Endothelial cell (in vitro differentiated cells): ENCODE data around the gene SRRM4. TPM values are rescaled to one million over a fixed set of nuclear protein-coding genes. Genes with fewer than 3 reads are reported as not detected.

Experiments
- DNase-seq: peaks from one replicate; pipeline ENCODE4 v3.0.0; 2021; ENCODE audit warnings: low spot score
- H3K27ac Mint-ChIP-seq: one replicate; pipeline ENCODE4 v1.8.0; 2021; ENCODE audit warnings: mixed read lengths, inconsistent platforms; ENCODE audit not compliant: unreplicated experiment
- H3K27me3 Mint-ChIP-seq: one replicate; pipeline ENCODE4 v1.8.0; 2021; ENCODE audit warnings: mild to moderate bottlenecking, moderate library complexity, mixed read lengths, inconsistent platforms; ENCODE audit not compliant: unreplicated experiment
- H3K36me3 Mint-ChIP-seq: one replicate; pipeline ENCODE4 v1.8.0; 2021; ENCODE audit warnings: mild to moderate bottlenecking, low read depth, mixed read lengths, inconsistent platforms; ENCODE audit not compliant: unreplicated experiment
- H3K4me1 Mint-ChIP-seq: one replicate; pipeline ENCODE4 v1.8.0; 2021; ENCODE audit warnings: mild to moderate bottlenecking, mixed read lengths, inconsistent platforms; ENCODE audit not compliant: unreplicated experiment
- H3K4me3 Mint-ChIP-seq: one replicate; pipeline ENCODE4 v1.8.0; 2021; ENCODE audit warnings: mild to moderate bottlenecking, mixed read lengths, inconsistent platforms; ENCODE audit not compliant: unreplicated experiment
- H3K9me3 Mint-ChIP-seq: one replicate; pipeline ENCODE4 v1.8.0; 2021; ENCODE audit warnings: mixed read lengths, inconsistent platforms; ENCODE audit not compliant: unreplicated experiment
- total RNA-seq: library from RNA; stranded (reverse); fragmentation: NEBNext Ultra II Directional; extraction: Animal tissue kit (Norgen Biotek cat#: 25700); gene quantifications from one replicate; pipeline ENCODE4 v1.2.1, GENCODE V29; 2021; ENCODE audit not compliant: unreplicated experiment
- TF ChIP-seq, protein P1 (sequence below): fragments of 200-600 bp; sonication (generic); IDR thresholded peaks from one replicate; pipeline ENCODE4 v1.5.0; 2021; ENCODE audit warnings: antibody characterized with exemption; ENCODE audit not compliant: unreplicated experiment

SRRM4 gene
- total RNA-seq, 1 donor from 2014 or later = 3.6 TPM

DNA sequence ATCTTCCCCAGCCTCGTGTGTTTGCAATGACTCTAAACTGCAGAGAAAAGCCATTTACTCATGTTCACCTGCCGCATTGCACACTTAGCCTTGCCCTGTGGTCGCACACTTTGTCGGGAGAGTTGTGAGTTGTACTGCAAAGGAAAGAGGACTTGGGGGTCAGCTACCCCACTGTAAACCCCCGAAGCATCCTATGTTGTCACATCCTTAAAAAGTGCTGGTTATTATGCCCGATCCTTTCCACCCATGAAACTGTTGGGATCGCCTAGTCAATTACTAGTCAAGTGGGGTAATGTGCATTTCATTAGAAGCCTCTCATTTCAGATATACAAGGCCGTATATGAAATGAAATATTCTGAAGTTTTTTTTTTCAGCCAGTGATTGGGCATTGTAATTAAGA lies 98.2 kb downstream of the SRRM4 start:
- no peaks in the 10 kb centered on the region for H3K36me3 Mint-ChIP-seq
- TF ChIP-seq, protein P1, sequence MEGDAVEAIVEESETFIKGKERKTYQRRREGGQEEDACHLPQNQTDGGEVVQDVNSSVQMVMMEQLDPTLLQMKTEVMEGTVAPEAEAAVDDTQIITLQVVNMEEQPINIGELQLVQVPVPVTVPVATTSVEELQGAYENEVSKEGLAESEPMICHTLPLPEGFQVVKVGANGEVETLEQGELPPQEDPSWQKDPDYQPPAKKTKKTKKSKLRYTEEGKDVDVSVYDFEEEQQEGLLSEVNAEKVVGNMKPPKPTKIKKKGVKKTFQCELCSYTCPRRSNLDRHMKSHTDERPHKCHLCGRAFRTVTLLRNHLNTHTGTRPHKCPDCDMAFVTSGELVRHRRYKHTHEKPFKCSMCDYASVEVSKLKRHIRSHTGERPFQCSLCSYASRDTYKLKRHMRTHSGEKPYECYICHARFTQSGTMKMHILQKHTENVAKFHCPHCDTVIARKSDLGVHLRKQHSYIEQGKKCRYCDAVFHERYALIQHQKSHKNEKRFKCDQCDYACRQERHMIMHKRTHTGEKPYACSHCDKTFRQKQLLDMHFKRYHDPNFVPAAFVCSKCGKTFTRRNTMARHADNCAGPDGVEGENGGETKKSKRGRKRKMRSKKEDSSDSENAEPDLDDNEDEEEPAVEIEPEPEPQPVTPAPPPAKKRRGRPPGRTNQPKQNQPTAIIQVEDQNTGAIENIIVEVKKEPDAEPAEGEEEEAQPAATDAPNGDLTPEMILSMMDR = no peak
- H3K4me1 Mint-ChIP-seq = peaks cover 9% of the 10 kb centered on the region
- H3K27ac Mint-ChIP-seq = no peak overlapping the region
- H3K4me3 Mint-ChIP-seq = no peak overlapping the region
- H3K9me3 Mint-ChIP-seq = no peaks in the 10 kb centered on the region
- H3K27me3 Mint-ChIP-seq = peaks cover 3% of the 10 kb centered on the region
- no peak for DNase-seq

DNA sequence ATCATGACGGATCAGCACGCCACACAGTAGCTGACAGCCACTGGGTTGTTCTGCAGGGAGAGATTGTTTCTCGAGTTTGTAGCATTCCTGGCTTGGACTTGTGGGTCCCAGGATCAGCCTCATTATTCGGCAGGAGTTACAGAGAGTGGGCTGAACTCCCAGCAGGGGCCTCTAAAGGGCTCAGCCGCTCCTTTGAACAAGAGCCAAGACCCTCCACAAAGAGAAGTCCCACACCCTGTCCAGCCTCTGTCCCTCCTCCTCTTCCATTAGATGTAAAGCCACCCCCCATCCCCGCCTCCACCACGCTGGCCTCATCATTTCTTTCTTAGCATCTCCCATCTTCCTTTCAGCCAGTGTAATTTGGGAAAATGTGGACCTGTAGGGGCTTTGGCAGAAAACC lies 100.7 kb downstream of the SRRM4 start:
- DNase-seq = no peak
- Mint-ChIP-seq H3K4me3 (no peak overlapping the region), H3K36me3 (no peaks in the 10 kb centered on the region), H3K9me3 (no peaks in the 10 kb centered on the region), H3K27me3 (peaks cover 6% of the 10 kb centered on the region), H3K4me1 (peaks cover 9% of the 10 kb centered on the region), H3K27ac (no peak overlapping the region)
- TF ChIP-seq, protein P1 = no peak

DNA sequence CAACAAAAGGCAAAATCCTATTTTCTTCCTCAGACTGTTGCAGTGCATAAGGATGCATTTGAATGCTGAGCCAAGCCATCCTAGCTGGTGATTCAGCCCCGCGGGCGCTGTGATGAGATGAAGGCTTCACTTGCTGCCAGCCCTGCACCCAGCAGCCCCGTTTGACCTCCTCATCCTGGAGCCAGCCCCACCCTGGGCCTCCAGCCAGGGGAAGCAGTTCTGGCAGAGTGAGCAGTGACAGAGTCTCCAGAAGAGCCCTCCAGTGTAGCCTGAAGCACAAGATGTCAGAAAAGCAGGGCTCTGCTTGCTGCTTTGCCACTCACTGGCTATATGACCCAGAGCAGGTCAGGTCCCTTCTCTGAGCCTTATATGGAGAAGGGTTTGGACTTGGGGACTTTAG lies 101.2 kb downstream of the SRRM4 start:
- H3K36me3 Mint-ChIP-seq = no peaks in the 10 kb centered on the region
- H3K9me3 Mint-ChIP-seq = no peaks in the 10 kb centered on the region
- no peak for DNase-seq
- TF ChIP-seq, protein P1 = no peak
- no peak overlapping the region for H3K4me3 Mint-ChIP-seq
- no peak overlapping the region for H3K27ac Mint-ChIP-seq
- H3K27me3 Mint-ChIP-seq = peaks cover 6% of the 10 kb centered on the region
- H3K4me1 Mint-ChIP-seq = peaks cover 9% of the 10 kb centered on the region

DNA sequence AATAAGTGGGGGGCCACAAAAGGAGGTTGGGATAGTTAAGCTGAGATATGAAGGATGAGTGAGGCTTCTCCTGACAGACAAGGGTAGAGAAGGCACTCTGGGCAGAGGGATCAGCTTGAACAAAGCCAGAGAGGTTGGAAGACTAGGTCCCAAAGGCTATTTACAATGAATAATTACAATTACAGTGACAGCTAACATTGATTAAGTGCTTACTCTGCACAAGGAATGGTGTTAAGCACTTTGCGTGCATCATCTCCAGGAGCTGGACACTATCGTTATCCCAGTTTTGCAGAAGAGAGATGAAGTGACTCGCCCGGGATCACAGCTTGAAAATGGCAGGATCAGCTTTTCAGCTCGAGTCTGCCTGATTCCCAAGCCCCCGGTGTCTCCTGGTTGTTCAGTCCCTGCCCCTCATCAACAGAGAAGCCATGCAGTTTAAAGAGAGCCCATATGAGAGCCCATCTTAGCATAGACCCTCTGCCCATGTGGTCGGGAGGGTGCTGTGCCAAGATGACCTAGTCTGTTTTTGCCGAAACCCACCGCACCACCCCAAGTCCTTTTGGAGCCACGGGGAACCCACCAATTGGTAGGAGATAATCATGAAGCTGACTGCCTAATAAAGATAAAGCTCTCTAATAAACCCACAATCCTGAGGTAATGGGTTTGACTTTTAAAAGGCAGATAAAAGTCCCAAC lies 107.5 kb downstream of the SRRM4 start:
- Mint-ChIP-seq H3K9me3 (no peaks in the 10 kb centered on the region), H3K27me3 (peaks cover 7% of the 10 kb centered on the region), H3K36me3 (no peaks in the 10 kb centered on the region), H3K27ac (no peak overlapping the region), H3K4me1 (no peaks in the 10 kb centered on the region), H3K4me3 (no peak overlapping the region)
- TF ChIP-seq, protein P1 = no peak
- no peak for DNase-seq

DNA sequence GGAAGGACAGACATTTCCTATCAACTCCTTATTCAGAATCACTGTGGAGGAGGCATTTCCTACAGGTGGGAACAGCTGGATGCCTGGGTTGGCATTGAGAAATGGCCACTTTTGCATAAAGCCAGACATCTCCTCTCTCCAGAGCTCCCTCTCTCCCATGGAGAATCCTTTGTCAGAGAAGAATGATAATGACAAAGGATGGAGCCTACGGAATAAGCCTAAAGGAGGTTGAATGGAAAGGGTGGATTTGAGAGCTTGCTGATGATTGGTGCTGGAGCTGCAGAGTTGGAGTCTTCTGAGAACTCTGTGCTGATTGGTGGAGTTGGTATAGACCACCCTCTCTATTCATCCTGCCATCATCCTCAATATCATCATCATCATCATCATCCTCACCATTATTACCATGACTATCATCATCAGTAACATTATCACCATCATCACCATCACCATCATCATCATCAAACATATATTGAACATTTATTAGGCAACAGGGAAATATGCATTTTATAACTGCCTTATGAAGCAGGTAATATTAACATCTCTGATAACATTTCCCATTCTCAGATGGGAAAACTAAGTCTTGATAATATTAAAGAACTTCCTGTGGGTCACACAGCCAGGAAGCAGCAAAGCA lies 108.2 kb downstream of the SRRM4 start:
- Mint-ChIP-seq H3K27me3 (peaks cover 7% of the 10 kb centered on the region), H3K36me3 (no peaks in the 10 kb centered on the region), H3K9me3 (no peaks in the 10 kb centered on the region), H3K4me3 (no peak overlapping the region), H3K4me1 (no peaks in the 10 kb centered on the region), H3K27ac (no peak overlapping the region)
- no peak for DNase-seq
- TF ChIP-seq, protein P1 = no peak
